ENCODE results near the gene INF2.

The INF2 gene

DNA sequence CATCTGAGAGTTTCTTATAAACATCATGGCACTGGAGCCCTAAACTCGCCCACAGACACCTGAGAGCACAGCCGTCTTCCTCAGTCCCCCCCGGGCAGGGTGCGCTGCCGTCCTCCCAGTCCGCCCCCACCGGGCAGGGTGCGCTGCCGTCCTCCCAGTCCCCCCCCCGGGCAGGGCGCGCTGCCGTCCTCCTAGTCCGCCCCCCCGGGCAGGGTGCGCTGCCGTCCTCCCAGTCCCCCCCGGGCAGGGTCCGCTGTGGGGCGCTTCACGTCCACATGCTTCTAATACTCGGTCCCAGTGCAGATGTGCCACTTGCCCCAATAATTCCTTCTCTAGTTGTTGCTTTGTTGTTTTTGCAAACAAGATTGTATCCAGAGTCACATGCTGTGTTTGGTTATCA is 27.7 kb downstream of the INF2 start:
- H3K4me3 ChIP-seq (ENCODE audit: low read length), result no peak overlapping the region
- TF ChIP-seq ZNF274 (IDR thresholded peaks at IDR 0.05; ENCODE audit: low read depth, low read length), result no peak

- H3K4me3 ChIP-seq (ENCODE audit: low read length), result no peak overlapping the region
- no peak for TF ChIP-seq ZNF274 (IDR thresholded peaks at IDR 0.05; ENCODE audit: low read depth, low read length)
Observed at GRCh38 chr14:104717646-104718045, 28.2 kb downstream of the INF2 start.

DNA sequence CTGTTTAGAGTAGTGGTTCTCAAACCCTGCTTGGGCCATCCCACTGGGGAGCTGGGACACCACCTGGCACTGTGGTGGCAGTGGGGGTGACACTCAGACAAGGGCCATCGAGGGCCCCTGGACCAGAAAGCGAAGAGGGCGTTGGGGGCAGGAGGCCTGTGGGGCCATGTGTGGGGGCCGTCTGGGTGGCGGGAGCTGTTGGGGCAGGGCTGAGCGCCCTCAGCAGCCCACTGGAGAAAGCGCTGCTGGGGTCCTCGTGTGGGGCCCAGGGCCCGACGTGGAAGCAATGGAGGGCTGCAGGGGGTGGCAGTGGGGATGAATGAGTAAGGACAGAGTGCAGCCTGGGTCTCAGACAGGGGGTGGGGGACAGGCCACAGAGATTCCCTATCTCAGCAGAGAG is 28.7 kb downstream of the INF2 start:
- no peak for TF ChIP-seq ZNF274 (IDR thresholded peaks at IDR 0.05; ENCODE audit: low read depth, low read length)

DNA sequence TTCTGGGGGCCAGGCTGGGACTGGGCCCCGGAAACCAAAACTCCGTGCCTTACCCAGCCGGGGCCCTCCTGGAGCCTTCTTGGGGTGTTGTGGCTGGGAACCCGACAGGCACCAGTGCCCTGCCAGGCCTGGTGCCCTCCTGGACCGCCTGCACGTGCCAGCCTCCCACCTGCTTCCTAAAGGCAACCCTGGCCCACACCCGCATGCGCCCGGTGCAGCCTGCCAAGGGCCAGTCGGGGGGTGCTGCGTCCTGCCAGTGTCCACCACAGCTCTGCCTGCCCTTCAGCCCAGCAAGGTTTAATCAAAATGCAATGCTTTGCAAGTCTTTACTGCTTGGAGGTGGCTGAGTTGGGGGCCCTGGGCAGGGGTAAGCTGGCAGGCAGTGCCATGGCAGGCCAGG is 29.5 kb downstream of the INF2 start:
- no peak overlapping the region for H3K4me3 ChIP-seq (ENCODE audit: low read length)
- no peak for TF ChIP-seq ZNF274 (IDR thresholded peaks at IDR 0.05; ENCODE audit: low read depth, low read length)

More for the DNA sequence above, 28.7 kb downstream of the INF2 start:
- no peak overlapping the region for H3K4me3 ChIP-seq (ENCODE audit: low read length)

DNA sequence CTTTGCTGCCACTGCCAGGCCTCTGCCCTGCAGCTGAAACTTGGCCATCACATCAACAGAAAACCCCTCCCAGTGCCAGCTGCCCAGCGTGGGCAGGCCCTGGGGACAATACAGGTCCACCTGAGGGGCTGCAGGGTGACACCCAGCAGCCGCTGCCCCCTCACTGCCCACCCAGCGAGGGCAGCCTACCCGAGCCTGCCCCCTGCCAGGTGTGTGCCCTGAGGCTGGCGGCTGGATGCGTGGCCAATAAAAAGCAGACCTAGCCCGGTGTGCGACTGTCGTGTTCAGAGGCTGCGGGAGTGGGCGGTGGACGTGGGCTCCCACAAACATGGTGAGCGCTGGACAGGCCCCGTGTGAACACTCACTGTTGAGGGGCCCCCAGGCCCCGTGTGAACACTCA is 29.9 kb downstream of the INF2 start:
- no peak overlapping the region for H3K4me3 ChIP-seq (ENCODE audit: low read length)
- TF ChIP-seq ZNF274 (IDR thresholded peaks at IDR 0.05; ENCODE audit: low read depth, low read length), result no peak

- no peak for TF ChIP-seq ZNF274 (IDR thresholded peaks at IDR 0.05; ENCODE audit: low read depth, low read length)
- H3K4me3 ChIP-seq (ENCODE audit: low read length), result no peak overlapping the region
Observed at GRCh38 chr14:104721505-104722431, 32.4 kb downstream of the INF2 start.

DNA sequence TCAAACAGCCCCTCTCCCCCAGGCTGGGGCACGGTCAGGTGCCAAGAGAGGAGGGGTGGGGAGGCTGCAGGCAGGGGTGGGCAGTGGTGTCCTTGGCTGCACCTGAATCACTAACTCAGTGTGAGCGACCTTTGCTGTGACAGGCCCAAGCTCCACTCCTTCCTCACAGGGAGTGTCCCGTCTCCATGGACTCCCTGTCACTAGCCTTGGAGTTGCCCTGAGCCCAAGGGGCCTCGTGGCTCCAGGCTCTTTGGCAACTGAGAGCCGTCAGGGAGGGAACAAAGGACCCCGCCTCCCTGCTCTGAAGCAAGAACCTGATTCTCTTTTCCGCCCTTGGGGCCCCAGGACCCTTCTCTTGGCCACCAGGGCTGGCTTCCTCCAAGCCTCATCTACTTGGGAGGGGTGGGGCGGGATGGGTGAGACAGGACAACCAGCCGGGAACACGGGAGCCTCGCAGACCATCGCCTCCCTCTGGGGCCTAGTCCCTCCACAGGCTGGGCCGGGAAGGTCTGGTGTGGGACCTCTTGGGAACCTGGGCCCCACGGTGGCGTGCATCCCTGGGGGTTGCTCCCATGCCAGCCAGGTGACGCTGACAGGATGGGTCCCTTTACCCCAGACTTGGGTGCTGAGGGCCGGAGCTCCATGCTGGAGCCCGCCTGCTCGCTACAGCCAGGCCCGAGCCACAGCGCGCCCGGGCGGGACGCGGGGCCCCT is 33.7 kb downstream of the INF2 start:
- TF ChIP-seq ZNF274 (IDR thresholded peaks at IDR 0.05; ENCODE audit: low read depth, low read length), result no peak
- H3K4me3 ChIP-seq (ENCODE audit: low read length), result no peak overlapping the region

- no peak for TF ChIP-seq ZNF274 (IDR thresholded peaks at IDR 0.05; ENCODE audit: low read depth, low read length)
- peak within 1 kb of the TSS; percentile 60; the same call in 1 of the 2 replicates for H3K4me3 ChIP-seq (ENCODE audit: low read length)
Observed at GRCh38 chr14:104723651-104724406, 34.4 kb downstream of the INF2 start, which contains the start of gene ADSS1. TSS of gene ADSS1 (plus strand) at chr14:104724229. CDS start at chr14:104724271, 42 bp downstream.

DNA sequence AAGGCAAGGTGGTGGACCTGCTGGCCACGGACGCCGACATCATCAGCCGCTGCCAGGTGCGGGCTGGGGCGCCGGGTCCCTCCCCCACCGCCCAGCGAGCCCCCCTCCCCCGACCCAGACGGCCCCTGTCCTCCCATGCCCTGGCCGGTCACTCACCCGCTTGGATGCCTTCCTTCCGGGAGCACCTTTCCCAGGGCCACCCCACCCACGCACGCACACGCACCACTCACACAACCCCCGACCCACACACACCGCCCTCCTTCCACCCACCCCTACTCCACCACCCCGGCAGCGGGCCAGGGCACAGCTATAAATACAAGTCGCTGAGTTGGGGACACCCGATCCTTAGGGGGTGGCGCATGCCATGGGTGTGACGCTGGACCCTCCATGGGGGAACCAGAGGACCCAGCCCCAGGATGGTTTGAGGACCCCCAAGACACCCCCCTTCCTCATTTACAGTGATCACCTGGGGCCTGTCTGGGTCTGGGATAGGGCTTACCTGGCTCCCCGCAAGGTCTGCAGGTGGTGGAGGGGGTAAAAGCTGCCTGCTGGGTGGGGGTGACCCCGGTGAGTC is 35.1 kb downstream of the INF2 start:
- TF ChIP-seq ZNF274 (IDR thresholded peaks at IDR 0.05; ENCODE audit: low read depth, low read length), result no peak
- H3K4me3 ChIP-seq (ENCODE audit: low read length), result peak overlapping the region; percentile 57; the same call in 1 of the 2 replicates

GRCh38 chr14:104724981-104725771 is 35.8 kb downstream of the INF2 start:
- no peak overlapping the region for H3K4me3 ChIP-seq (ENCODE audit: low read length)
- TF ChIP-seq ZNF274 (IDR thresholded peaks at IDR 0.05; ENCODE audit: low read depth, low read length), result no peak

- no peak overlapping the region for H3K4me3 ChIP-seq (ENCODE audit: low read length)
- TF ChIP-seq ZNF274 (IDR thresholded peaks at IDR 0.05; ENCODE audit: low read depth, low read length), result no peak
Observed at GRCh38 chr14:104725772-104726548, 36.5 kb downstream of the INF2 start.
